UCSD-AML1 (cell line): ENCODE measurements around the gene TMTC4.
"Not testable (repeated sequence)": the region's sequence is repeated elsewhere in the genome, so short reads cannot be mapped to it uniquely, and the experiment has no call there.

Experiments
- DNase-seq: peaks from one replicate; lab custom pipeline; 2025; ENCODE audit not compliant: unreplicated experiment; lab: John Stamatoyannopoulos, UW

TMTC4 gene

DNA sequence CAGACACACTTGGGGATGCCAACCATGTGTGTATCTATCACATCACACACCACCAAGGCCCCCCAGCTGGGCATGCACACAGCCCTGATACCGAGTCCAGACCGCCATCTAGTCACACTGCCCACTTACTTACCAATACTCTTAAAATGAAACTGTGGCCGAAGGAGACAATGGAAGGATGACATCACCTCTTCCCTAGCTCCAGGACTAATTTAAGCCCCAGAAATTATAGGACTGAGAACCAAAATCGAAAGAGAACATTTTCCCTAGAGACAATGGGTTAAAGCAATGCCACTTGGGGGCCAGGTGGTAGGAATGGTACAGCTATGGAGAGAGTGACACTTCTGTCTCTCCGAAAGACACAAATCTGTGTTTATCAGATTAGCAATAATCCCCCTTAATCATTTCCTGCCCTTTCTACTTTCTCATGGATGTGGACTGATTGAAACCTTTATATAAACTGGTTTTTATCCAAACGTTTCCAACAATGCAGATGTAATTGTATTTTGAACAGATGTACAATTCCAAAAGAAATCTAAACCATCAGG, 85.3 kb downstream of the TMTC4 start:
- DNase-seq = no peak

DNA sequence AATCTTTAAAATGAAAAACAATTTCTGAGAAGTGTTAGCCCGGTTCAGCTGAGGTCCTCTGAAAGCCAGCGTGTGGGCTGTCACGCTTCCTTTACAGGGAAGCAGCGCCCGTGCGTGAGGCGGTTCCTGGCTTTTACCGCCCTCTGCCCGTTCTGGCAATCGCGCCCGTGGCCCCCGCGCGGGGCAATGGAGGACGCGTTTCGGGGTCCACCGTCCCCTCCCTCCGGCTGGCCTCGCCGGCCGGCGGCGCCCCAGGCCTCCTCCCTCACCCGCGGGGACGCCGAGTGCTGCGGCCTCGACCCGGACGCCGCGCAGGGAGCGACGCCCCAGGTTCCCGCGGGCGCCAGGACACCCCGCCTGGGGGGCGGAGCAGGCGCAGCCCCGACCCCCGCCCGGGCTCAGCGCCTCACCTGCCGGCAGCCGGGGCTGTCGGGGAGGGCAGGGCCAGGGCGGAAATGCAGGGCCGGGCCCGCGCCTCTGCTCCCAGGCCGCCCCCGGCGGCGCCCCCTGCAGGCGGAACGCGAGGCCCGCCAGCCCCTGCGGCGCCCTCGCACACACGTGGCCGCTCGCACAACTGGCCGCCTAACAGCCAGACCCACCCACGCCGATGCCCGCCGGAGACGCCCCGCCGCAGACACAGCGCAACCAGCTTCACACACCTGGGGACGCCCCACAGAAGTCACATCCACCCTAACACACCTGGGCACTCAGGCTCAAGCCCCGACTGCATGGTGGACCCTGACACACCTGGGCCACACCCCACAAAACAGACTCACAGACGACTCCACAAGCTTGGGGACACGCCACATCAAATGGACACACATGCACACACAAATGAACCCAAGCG, 86.0 kb downstream of the TMTC4 start, which contains the start of gene GGACT:
Gene GGACT, minus strand, starts transcription at position 459 of the 847 bp plus-strand sequence. CDS start 56,198 bp downstream, outside the sequence.
- DNase-seq = peak; percentile 83

DNA sequence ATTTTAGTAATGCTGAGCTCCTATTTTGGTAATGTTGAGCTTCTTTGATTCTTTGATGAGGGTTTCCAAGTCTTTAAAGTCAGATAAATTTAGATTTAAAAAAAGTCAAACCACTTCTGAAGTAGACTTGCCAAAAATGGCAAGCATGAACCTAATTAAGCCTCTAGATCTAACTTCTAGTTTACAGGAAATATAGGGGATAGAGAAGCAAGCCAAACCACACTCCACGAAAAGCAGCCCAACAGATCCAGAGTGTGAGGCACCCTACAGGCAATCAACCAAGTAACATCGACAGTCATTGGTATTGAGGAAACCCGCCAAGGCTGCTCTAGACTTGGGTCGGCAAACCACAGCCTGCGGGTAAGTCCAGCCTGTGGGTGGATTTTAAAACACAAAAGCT, 89.7 kb downstream of the TMTC4 start:
- no peak for DNase-seq

GRCh38 chr13:100581504-100581903, 93.1 kb downstream of the TMTC4 start:
- no peak for DNase-seq

DNA sequence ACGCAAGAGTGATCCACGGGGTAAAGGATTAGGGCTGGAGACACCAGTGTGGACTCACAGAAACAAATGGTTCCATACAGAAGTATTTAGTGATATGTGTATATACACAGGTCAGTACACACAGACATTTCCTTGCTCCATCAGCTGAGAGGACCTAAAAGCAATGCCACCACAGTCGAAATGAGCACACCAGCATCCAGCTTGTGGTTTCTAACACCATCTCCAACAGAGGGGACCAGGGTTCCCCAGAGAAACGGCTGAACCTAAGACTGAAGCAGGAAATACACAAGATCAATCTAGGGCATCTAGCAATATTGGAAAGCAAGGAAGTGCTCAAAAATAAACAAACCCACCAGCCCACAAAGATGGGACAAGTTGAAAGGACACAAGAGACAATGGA, 93.6 kb downstream of the TMTC4 start:
- DNase-seq = no peak

DNA sequence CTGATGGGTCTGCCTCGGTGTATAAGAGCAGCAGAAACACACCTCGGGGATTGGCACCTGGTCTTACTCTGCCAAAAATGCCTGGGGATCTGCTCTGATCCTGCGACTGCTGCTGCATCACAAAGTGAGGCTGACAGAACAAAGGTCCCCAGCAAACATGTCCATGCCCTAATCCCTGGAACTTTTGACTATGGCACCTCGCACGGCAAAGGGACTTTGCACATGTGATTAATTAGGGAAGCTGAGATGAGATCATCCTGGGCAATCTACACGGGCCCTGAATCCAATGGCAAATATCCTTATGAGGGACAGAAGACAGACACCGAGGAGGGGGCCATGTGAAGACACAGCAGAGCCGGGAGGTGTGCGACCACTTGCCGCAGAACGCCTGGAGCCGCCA, 94.5 kb downstream of the TMTC4 start:
- no peak for DNase-seq

GRCh38 chr13:100577239-100577638, 97.4 kb downstream of the TMTC4 start:
- DNase-seq = not testable (repeated sequence)

DNA sequence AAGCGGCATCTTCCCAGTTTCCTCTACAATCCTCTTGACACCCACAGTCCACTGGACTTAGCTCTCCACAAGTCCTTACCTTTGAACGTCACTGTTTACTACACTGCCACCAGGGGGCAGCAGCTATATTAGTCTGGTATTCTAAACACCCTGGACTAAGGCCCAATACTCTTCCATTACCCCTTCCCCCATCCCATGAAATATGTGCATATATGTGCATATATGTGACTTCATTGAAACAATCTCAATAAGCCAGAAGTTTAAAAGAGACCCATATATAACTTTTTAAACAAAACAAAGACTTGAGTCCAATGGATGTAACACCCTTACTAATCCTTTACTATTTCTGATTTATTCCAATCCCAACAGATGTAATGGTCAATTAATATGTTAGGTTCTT, 101.5 kb downstream of the TMTC4 start:
- DNase-seq = peak; percentile 51

DNA sequence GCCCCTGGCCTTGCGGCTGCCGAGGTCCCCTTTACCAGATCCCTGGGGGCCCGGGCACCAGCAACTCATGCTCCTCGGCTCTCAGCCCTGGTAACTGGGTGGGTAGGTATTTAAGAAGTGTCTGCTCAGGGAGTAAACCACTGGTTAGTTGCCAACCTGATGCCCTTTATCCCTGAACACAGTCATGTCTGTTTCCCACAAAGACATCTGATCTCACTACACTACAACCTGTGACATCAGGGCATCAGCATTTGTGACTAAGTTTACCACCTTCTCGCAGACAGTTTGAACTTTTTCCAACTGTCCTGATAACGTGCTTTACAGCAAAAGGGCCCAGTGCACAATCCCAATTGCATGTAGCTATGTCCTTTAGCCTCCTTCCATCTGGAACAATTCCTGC, 108.1 kb downstream of the TMTC4 start:
- no peak for DNase-seq

DNA sequence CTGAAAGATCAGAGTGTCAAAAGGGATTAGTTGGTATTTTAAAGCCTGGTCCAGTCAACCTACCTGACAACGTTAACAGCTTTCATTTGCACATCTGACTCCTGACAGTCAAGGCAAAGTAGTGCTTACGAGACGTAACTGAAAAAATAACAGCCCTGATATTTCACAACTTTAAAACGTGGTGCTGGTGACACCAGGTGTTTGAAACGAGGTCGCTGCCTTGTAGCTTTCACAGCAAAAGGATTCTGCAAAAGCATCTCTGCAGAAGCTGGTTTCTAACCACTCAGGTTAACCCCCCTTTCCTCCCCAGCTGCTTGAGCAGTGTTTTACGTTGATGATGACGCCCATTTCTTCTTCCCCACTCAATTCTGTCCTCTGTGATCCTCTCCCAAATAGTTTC, 109.3 kb downstream of the TMTC4 start:
- no peak for DNase-seq

DNA sequence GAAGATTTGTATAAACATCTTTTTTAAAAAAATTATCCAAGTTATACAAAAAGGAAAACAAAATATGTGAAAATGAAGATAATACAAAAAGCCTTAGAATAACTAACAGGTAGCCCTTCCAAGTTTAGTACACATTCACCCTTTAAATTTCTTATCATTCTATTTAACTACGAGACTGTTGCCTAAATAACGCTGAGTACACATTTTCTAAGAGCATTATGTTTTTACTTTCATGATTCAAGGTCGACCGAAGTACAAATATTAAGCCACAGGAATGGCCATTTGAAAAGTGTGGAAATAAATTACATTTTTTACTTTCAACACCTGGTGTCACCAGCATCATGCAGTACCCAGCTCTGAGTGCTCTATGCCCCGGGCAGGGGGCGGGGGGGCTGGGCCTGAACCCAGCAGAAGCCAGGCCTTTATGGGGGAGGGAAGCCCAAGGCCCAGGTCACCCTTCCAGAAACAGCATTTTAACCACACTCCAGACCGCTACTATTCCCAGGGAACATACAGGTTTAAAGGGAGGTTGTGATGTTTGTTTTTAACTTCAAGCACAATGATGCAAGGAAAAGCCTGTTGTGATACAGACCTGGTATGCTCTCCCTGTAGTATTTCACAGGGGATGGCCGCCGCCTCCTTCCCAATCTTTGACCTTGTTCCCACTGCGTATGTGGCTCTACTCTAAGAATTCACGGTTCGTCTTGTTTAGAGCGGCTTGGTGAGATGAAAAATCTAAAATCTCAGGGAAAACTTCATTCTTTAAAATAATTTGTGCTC, 110.0 kb downstream of the TMTC4 start:
- no peak for DNase-seq

GRCh38 chr13:100563779-100564178, 110.8 kb downstream of the TMTC4 start:
- DNase-seq = no peak

- DNase-seq = no peak
Measured at GRCh38 chr13:100561599-100562204, 112.9 kb downstream of the TMTC4 start.

- DNase-seq = no peak
Measured at GRCh38 chr13:100561158-100561499, 113.5 kb downstream of the TMTC4 start.

GRCh38 chr13:100560498-100561157, 114.0 kb downstream of the TMTC4 start:
- no peak for DNase-seq

DNA sequence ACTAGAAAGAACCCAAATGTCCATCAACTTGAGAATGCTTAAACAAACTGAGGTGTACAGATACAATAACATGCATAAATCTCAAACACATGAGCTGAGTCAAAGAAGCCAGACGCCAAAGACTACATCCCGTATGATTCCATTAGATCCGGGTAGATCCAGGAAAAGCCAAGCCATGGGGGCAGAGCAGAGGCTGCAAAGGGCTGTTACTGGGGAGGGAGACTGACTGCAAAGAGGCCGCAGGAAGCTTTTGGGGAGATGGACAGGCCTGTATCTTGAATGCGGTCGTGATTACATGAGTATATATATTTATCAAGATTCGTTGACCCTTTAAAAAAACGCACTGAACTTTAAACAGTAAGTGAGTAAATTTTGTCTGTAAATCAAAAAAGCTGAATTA, 114.7 kb downstream of the TMTC4 start:
- no peak for DNase-seq
